ENCODE measurements around the gene POLR2C. TPM values are rescaled to one million over a fixed set of nuclear protein-coding genes. Genes with fewer than 3 reads are reported as not detected.

Gene POLR2C
- total RNA-seq, 4 donors from 2014 or later = 80.0 to 141 (median 100.0) TPM

- no peak overlapping the region for H3K4me3 ChIP-seq
- no CpG with 5 or more reads among the region's 13 CpGs for WGBS, 2 donors (ENCODE audit: low coverage in 1 of 2)
- no peaks in the 10 kb centered on the region for H3K9me3 ChIP-seq
- peaks cover 0 to 7% (median 0%) of the 10 kb centered on the region in 3 donors for H3K4me1 ChIP-seq
- H3K27ac ChIP-seq = no peak overlapping the region
- TF ChIP-seq EP300 (IDR thresholded peaks at IDR 0.05) = no peak
- TF ChIP-seq POLR2A (IDR thresholded peaks at IDR 0.05) = no peak
- ATAC-seq = no peak
- no peaks in the 10 kb centered on the region for H3K27me3 ChIP-seq
- H3K36me3 ChIP-seq = peaks cover 0 to 80% of the 10 kb centered on the region in 2 donors
Measured at GRCh38 chr16:57518520-57518919, 56.0 kb downstream of the POLR2C start.

GRCh38 chr16:57518922-57519321, 56.4 kb downstream of the POLR2C start:
- Histone ChIP-seq H3K27me3 (no peaks in the 10 kb centered on the region), H3K36me3 (peaks cover 0 to 76% of the 10 kb centered on the region in 2 donors), H3K4me1 (peaks cover 0 to 7% (median 0%) of the 10 kb centered on the region in 3 donors), H3K27ac (no peak overlapping the region), H3K9me3 (no peaks in the 10 kb centered on the region), H3K4me3 (no peak overlapping the region)
- no peak for TF ChIP-seq CTCF (IDR thresholded peaks at IDR 0.05)
- TF ChIP-seq POLR2AphosphoS5 (IDR thresholded peaks at IDR 0.05) = no peak
- TF ChIP-seq POLR2A (IDR thresholded peaks at IDR 0.05) = no peak
- WGBS, 2 donors (ENCODE audit: low coverage in 1 of 2) = 83 to 90% methylated on average over 5 to 6 of the region's 6 CpGs
- ATAC-seq = no peak

GRCh38 chr16:57519796-57520360, 57.4 kb downstream of the POLR2C start:
- peaks cover 0 to 67% of the 10 kb centered on the region in 2 donors for H3K36me3 ChIP-seq

More at GRCh38 chr16:57519796-57520360, 57.4 kb downstream of the POLR2C start:
- no peak overlapping the region for H3K27ac ChIP-seq
- no peaks in the 10 kb centered on the region for H3K9me3 ChIP-seq
- no peaks in the 10 kb centered on the region for H3K27me3 ChIP-seq
- 35 to 44% methylated on average over 6 to 8 of the region's 10 CpGs for WGBS, 2 donors (ENCODE audit: low coverage in 1 of 2)
- H3K4me1 ChIP-seq = peaks cover 0 to 7% (median 0%) of the 10 kb centered on the region in 3 donors
- no peak overlapping the region for H3K4me3 ChIP-seq
- peak; percentile 84 for ATAC-seq
- TF ChIP-seq POLR2AphosphoS5 (IDR thresholded peaks at IDR 0.05) (no peak), POLR2A (IDR thresholded peaks at IDR 0.05) (no peak), CTCF (IDR thresholded peaks at IDR 0.05) (peak in 3 of 4 experiments; percentile 85 to 95 (median 86))

Other genes starting within 250 kb of the POLR2C start
- 10 to 100 TPM; 52.5 to 82.2 (median 75.8) TPM for gene ARL2BP, start 217.4 kb upstream of the POLR2C start, total RNA-seq
- gene PLLP, start 178.0 kb upstream of the POLR2C start, total RNA-seq = 10 to 100 TPM in 1 of 4 donors, 1 to 10 TPM in 3; 1.7 to 11.4 (median 5.4) TPM
- gene CCL22, start 103.9 kb upstream of the POLR2C start, total RNA-seq = not detected
- 10 to 100 TPM; 18.6 to 45.8 (median 30.5) TPM for gene CX3CL1, start 90.2 kb upstream of the POLR2C start, total RNA-seq
- not detected for gene CCL17, start 57.9 kb upstream of the POLR2C start, total RNA-seq
- gene CIAPIN1, start 15.3 kb upstream of the POLR2C start, total RNA-seq = 10 to 100 TPM; 19.1 to 32.4 (median 25.8) TPM
- 100 to 1,000 TPM in 1 of 4 donors, 10 to 100 TPM in 3; 45.0 to 122 (median 84.9) TPM for gene COQ9, start 15.2 kb upstream of the POLR2C start, total RNA-seq
- gene DOK4, start 23.8 kb downstream of the POLR2C start, total RNA-seq = 10 to 100 TPM; 16.6 to 36.6 (median 26.6) TPM
- gene CCDC102A, start 73.9 kb downstream of the POLR2C start, total RNA-seq = 10 to 100 TPM; 24.4 to 56.6 (median 35.7) TPM
- gene ADGRG5, start 80.0 kb downstream of the POLR2C start, total RNA-seq = under 1 TPM in 1 of 4 donors, not detected in 3; 0.40 TPM
- gene ADGRG1, start 166.0 kb downstream of the POLR2C start, total RNA-seq = 10 to 100 TPM in 2 of 4 donors, 1 to 10 TPM in 2; 7.0 to 20.1 (median 12.6) TPM
- gene ADGRG3, start 205.6 kb downstream of the POLR2C start, total RNA-seq = 1 to 10 TPM in 3 of 4 donors, under 1 TPM in 1; 0.31 to 7.4 (median 2.2) TPM
- gene DRC7, start 232.1 kb downstream of the POLR2C start, total RNA-seq = under 1 TPM in 1 of 4 donors, not detected in 3; 0.15 TPM

Measured in gastroesophageal sphincter (tissue), 4 donors.